ENCODE measurements around the gene PIK3AP1. TPM values are rescaled to one million over a fixed set of nuclear protein-coding genes. Genes with fewer than 3 reads are reported as not detected.

The PIK3AP1 gene
- total RNA-seq, 2 experiments from 2014 or later = 1.6 to 1.7 TPM

- CTCF ChIA-PET = no interaction called here
- Mint-ChIP-seq H3K4me3 (no peak overlapping the region), H3K9me3 (peaks cover 2% of the 10 kb centered on the region), H3K36me3 (ENCODE audit: low read depth) (no peaks in the 10 kb centered on the region), H3K4me1 (ENCODE audit: low read depth) (peaks cover 7% of the 10 kb centered on the region), H3K27ac (no peak overlapping the region), H3K27me3 (ENCODE audit: low read depth) (no peaks in the 10 kb centered on the region)
- DNase-seq = no peak
- intact Hi-C loops (cut with micrococcal nuclease) = no loop called here
Observed at GRCh38 chr10:96676272-96677112, 43.8 kb downstream of the PIK3AP1 start.

GRCh38 chr10:96675846-96676245, 44.5 kb downstream of the PIK3AP1 start:
- DNase-seq = no peak
- CTCF ChIA-PET = no interaction called here
- Mint-ChIP-seq H3K9me3 (peaks cover 2% of the 10 kb centered on the region), H3K4me1 (ENCODE audit: low read depth) (peaks cover 7% of the 10 kb centered on the region), H3K36me3 (ENCODE audit: low read depth) (no peaks in the 10 kb centered on the region), H3K4me3 (no peak overlapping the region), H3K27ac (no peak overlapping the region), H3K27me3 (ENCODE audit: low read depth) (no peaks in the 10 kb centered on the region)
- intact Hi-C loops (cut with micrococcal nuclease) = no loop called here

- H3K4me1 Mint-ChIP-seq (ENCODE audit: low read depth) = peaks cover 7% of the 10 kb centered on the region
- intact Hi-C loops (cut with micrococcal nuclease) = no loop called here
- no peak overlapping the region for H3K27ac Mint-ChIP-seq
- no peaks in the 10 kb centered on the region for H3K27me3 Mint-ChIP-seq (ENCODE audit: low read depth)
- CTCF ChIA-PET = interaction anchor here (1.1 kb wide), 1 partner anchor 9 kb away, joined by 3 read pairs; no protein-coding TSS in a partner anchor
- no peaks in the 10 kb centered on the region for H3K36me3 Mint-ChIP-seq (ENCODE audit: low read depth)
- H3K4me3 Mint-ChIP-seq = no peak overlapping the region
- H3K9me3 Mint-ChIP-seq = no peaks in the 10 kb centered on the region
- DNase-seq = no peak
Observed at GRCh38 chr10:96673318-96674099, 46.8 kb downstream of the PIK3AP1 start.

- DNase-seq = no peak
- no peaks in the 10 kb centered on the region for H3K27me3 Mint-ChIP-seq (ENCODE audit: low read depth)
- H3K4me1 Mint-ChIP-seq (ENCODE audit: low read depth) = peaks cover 7% of the 10 kb centered on the region
- no peak overlapping the region for H3K27ac Mint-ChIP-seq
- H3K36me3 Mint-ChIP-seq (ENCODE audit: low read depth) = no peaks in the 10 kb centered on the region
- no peaks in the 10 kb centered on the region for H3K9me3 Mint-ChIP-seq
- intact Hi-C loops (cut with micrococcal nuclease) = no loop called here
- no peak overlapping the region for H3K4me3 Mint-ChIP-seq
- CTCF ChIA-PET = interaction anchor here (0.6 to 1.1 kb wide), 2 partner anchors 8 to 40 kb away, joined by 3 to 4 read pairs; no protein-coding TSS in a partner anchor
Observed at GRCh38 chr10:96672481-96673175, 47.7 kb downstream of the PIK3AP1 start.

GRCh38 chr10:96671211-96671890, 49.0 kb downstream of the PIK3AP1 start:
- CTCF ChIA-PET = no interaction called here
- no peak for DNase-seq
- Mint-ChIP-seq H3K27me3 (ENCODE audit: low read depth) (no peaks in the 10 kb centered on the region), H3K27ac (no peak overlapping the region), H3K36me3 (ENCODE audit: low read depth) (no peaks in the 10 kb centered on the region), H3K4me3 (no peak overlapping the region), H3K9me3 (no peaks in the 10 kb centered on the region), H3K4me1 (ENCODE audit: low read depth) (peaks cover 7% of the 10 kb centered on the region)
- intact Hi-C loops (cut with micrococcal nuclease) = no loop called here

- Mint-ChIP-seq H3K27ac (no peak overlapping the region), H3K4me3 (no peak overlapping the region), H3K36me3 (ENCODE audit: low read depth) (no peaks in the 10 kb centered on the region), H3K27me3 (ENCODE audit: low read depth) (no peaks in the 10 kb centered on the region), H3K4me1 (ENCODE audit: low read depth) (peaks cover 7% of the 10 kb centered on the region), H3K9me3 (no peaks in the 10 kb centered on the region)
- intact Hi-C loops (cut with micrococcal nuclease) = no loop called here
- DNase-seq = no peak
- CTCF ChIA-PET = no interaction called here
Observed at GRCh38 chr10:96670786-96671185, 49.5 kb downstream of the PIK3AP1 start.

GRCh38 chr10:96667401-96667800, 52.9 kb downstream of the PIK3AP1 start:
- CTCF ChIA-PET = no interaction called here
- no peak overlapping the region for H3K27ac Mint-ChIP-seq
- H3K4me3 Mint-ChIP-seq = no peak overlapping the region
- H3K9me3 Mint-ChIP-seq = no peaks in the 10 kb centered on the region
- no peaks in the 10 kb centered on the region for H3K36me3 Mint-ChIP-seq (ENCODE audit: low read depth)
- DNase-seq = no peak
- no peaks in the 10 kb centered on the region for H3K27me3 Mint-ChIP-seq (ENCODE audit: low read depth)
- intact Hi-C loops (cut with micrococcal nuclease) = no loop called here
- no peaks in the 10 kb centered on the region for H3K4me1 Mint-ChIP-seq (ENCODE audit: low read depth)

GRCh38 chr10:96666741-96667140, 53.6 kb downstream of the PIK3AP1 start:
- Mint-ChIP-seq H3K27me3 (ENCODE audit: low read depth) (no peaks in the 10 kb centered on the region), H3K9me3 (no peaks in the 10 kb centered on the region), H3K27ac (no peak overlapping the region), H3K36me3 (ENCODE audit: low read depth) (no peaks in the 10 kb centered on the region), H3K4me3 (no peak overlapping the region), H3K4me1 (ENCODE audit: low read depth) (no peaks in the 10 kb centered on the region)
- intact Hi-C loops (cut with micrococcal nuclease) = no loop called here
- CTCF ChIA-PET = interaction anchor here (1.1 kb wide), 1 partner anchor 79 kb away, joined by 3 read pairs; no protein-coding TSS in a partner anchor
- no peak for DNase-seq

GRCh38 chr10:96665306-96665705, 55.0 kb downstream of the PIK3AP1 start:
- CTCF ChIA-PET = no interaction called here
- Mint-ChIP-seq H3K27ac (no peak overlapping the region), H3K4me3 (no peak overlapping the region), H3K27me3 (ENCODE audit: low read depth) (no peaks in the 10 kb centered on the region), H3K9me3 (no peaks in the 10 kb centered on the region), H3K4me1 (ENCODE audit: low read depth) (no peaks in the 10 kb centered on the region), H3K36me3 (ENCODE audit: low read depth) (no peaks in the 10 kb centered on the region)
- intact Hi-C loops (cut with micrococcal nuclease) = no loop called here
- no peak for DNase-seq

GRCh38 chr10:96664563-96664962, 55.8 kb downstream of the PIK3AP1 start:
- H3K4me3 Mint-ChIP-seq = no peak overlapping the region
- CTCF ChIA-PET = interaction anchor here (1.0 to 1.2 kb wide), 2 partner anchors 8 to 533 kb away, joined by 3 read pairs; no protein-coding TSS in a partner anchor
- intact Hi-C loops (cut with micrococcal nuclease) = no loop called here
- H3K9me3 Mint-ChIP-seq = no peaks in the 10 kb centered on the region
- H3K36me3 Mint-ChIP-seq (ENCODE audit: low read depth) = no peaks in the 10 kb centered on the region
- no peak for DNase-seq
- H3K27me3 Mint-ChIP-seq (ENCODE audit: low read depth) = no peaks in the 10 kb centered on the region
- H3K4me1 Mint-ChIP-seq (ENCODE audit: low read depth) = no peaks in the 10 kb centered on the region
- H3K27ac Mint-ChIP-seq = no peak overlapping the region

- DNase-seq = no peak
- Mint-ChIP-seq H3K27ac (no peak overlapping the region), H3K27me3 (ENCODE audit: low read depth) (no peaks in the 10 kb centered on the region), H3K36me3 (ENCODE audit: low read depth) (no peaks in the 10 kb centered on the region), H3K4me3 (no peak overlapping the region), H3K9me3 (no peaks in the 10 kb centered on the region), H3K4me1 (ENCODE audit: low read depth) (no peaks in the 10 kb centered on the region)
- CTCF ChIA-PET = interaction anchor here (0.7 to 1.2 kb wide), 3 partner anchors 9 to 533 kb away, joined by 3 read pairs; no protein-coding TSS in a partner anchor
- intact Hi-C loops (cut with micrococcal nuclease) = no loop called here
Observed at GRCh38 chr10:96663797-96664196, 56.5 kb downstream of the PIK3AP1 start.

- H3K9me3 Mint-ChIP-seq = no peaks in the 10 kb centered on the region
- H3K27ac Mint-ChIP-seq = no peak overlapping the region
- H3K4me3 Mint-ChIP-seq = no peak overlapping the region
- no peaks in the 10 kb centered on the region for H3K36me3 Mint-ChIP-seq (ENCODE audit: low read depth)
- no peaks in the 10 kb centered on the region for H3K27me3 Mint-ChIP-seq (ENCODE audit: low read depth)
- no peaks in the 10 kb centered on the region for H3K4me1 Mint-ChIP-seq (ENCODE audit: low read depth)
- DNase-seq = no peak
- CTCF ChIA-PET = no interaction called here
- intact Hi-C loops (cut with micrococcal nuclease) = no loop called here
Observed at GRCh38 chr10:96661632-96662031, 58.7 kb downstream of the PIK3AP1 start.
